Pancreas (tissue), 10 donors: ENCODE data around the gene PRSS22. TPM values are rescaled to one million over a fixed set of nuclear protein-coding genes. Genes with fewer than 3 reads are reported as not detected.

Experiments
- ATAC-seq, 4 donors: fragments of 200-7000 bp; cut with Tn5 transposase; one replicate each; pipeline versions ENCODE4 v1.8.0 to v1.9.1; 2020; ENCODE audit warnings: mild to moderate bottlenecking in 4 of 4, moderate library complexity in 4 of 4
- DNase-seq, 6 donors: peaks; one replicate each; pipeline ENCODE4 v3.0.0-alpha.2; 2020
- FAIRE-seq: peaks from 2 replicates; lab custom pipeline; 2012; peaks lifted over from hg19 to GRCh38; lab: Jason Lieb, UNC
- H3K27ac ChIP-seq, 4 donors: fragments of 200-600 bp; sonication (generic); 1 replicate in 3 of 4; 2 replicates in 1 of 4; pipeline versions ENCODE4 v1.5.0 to v1.8.0; 2020
- H3K27me3 ChIP-seq, 4 donors: fragments of 200-600 bp; one replicate each; pipeline ENCODE4 v1.8.0; 2021
- H3K36me3 ChIP-seq, 3 donors: fragments of 200-600 bp; sonication (generic) in 1 of 3; one replicate each; pipeline versions ENCODE4 v1.5.0 to v1.8.0; 2020 to 2021
- H3K4me1 ChIP-seq, 3 donors: fragments of 200-600 bp; one replicate each; pipeline ENCODE4 v1.8.0; 2021
- H3K4me3 ChIP-seq, 4 donors: fragments of 200-600 bp; sonication (generic) in 2 of 4; one replicate each; pipeline versions ENCODE4 v1.5.0 to v1.8.0; 2020 to 2021
- H3K9me3 ChIP-seq, 4 donors: fragments of 200-600 bp; one replicate each; pipeline ENCODE4 v1.8.0; 2021
- WGBS, 2 donors: extraction: QIAGEN DNeasy Blood & Tissue Kit; methylation state at CpG; one replicate each; pipeline ENCODE4 v1.1.7; 2013; 5-methylcytosine and 5-hydroxymethylcytosine counted together
- intact Hi-C, 3 donors: fragments of 100-400 bp; cut with DNase I; formaldehyde crosslinking; loops; one replicate each; pipeline versions ENCODE4 v1.11.1 to v1.14.2; 2022
- polyA plus RNA-seq, 2 donors: library from polyadenylated mRNA; stranded (reverse); fragments of 200-250 nt; gene quantifications; one replicate each; pipeline ENCODE4 v1.2.3, GENCODE V29; 2013
- total RNA-seq, 6 donors: library from RNA; stranded (reverse); fragmentation: NEBNext Ultra II Directional in 4 of 6; extraction: Animal tissue kit (Norgen Biotek cat#: 25700) in 4 of 6; gene quantifications; one replicate each; pipeline versions ENCODE4 v1.2.1 to v1.2.4, GENCODE V29; 2021 to 2023
- TF ChIP-seq, protein P1 (sequence below), 4 donors: fragments of 200-600 bp; sonication (generic) in 3 of 4; IDR thresholded peaks; one replicate each; pipeline versions ENCODE4 v1.5.0 to v1.8.0; 2021; ENCODE audit warnings: antibody characterized with exemption in 4 of 4
- donor health status: healthy with polysubstance abuse.
- donor health status: DM: no; HTN: no; CAD: no; lungs with moderate emphysema.
- donor health status: DM: no; HTN: no; CAD: no.
- donor health status: control.
- donor health status: control.
- donor health status: Bipolar disorder and iron deficiency.
- donor health status: DM: yes; HTN: yes; CAD: no.
- donor health status: DM: no; HTN: no; CAD: no.
- donor health status: DM: no; HTN: no; CAD: no.
- donor health status: DM: yes; HTN: yes; CAD: no.

The PRSS22 gene
- total and polyA plus RNA-seq, 8 donors, result 8.4 to 59.5 (median 16.9) TPM

DNA sequence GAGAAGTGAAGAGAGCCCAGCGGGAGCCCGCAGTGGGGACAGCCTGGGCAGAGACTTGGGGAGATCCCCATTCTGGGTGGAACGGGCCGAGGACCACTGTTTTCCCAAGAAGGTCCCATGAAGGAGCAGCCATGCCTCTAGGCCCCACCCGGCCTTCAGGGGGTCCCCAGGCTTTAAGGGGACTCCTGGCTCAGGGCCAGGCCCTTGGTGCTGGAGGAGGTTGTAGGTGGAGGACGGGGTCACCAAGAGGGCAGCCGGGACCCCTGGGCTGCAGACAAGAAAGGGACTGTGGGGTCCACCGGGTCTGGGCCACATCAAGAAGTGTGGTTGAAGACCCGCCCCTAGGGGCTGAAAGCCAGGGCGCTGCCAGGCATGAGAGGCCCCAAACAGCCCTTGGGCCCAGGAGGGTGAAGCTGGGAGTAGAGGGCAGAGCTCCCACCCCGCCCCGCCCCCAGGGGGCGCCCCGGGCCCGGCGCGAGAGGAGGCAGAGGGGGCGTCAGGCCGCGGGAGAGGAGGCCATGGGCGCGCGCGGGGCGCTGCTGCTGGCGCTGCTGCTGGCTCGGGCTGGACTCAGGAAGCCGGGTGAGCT is 41.1 kb downstream of the PRSS22 start, which contains the start of gene PRSS21:
TSS of gene PRSS21 (plus strand) at position 487 of the 589 bp plus-strand sequence. CDS start at position 519, 32 bp downstream.
- no peak within 1 kb of the TSS for H3K4me3 ChIP-seq

DNA sequence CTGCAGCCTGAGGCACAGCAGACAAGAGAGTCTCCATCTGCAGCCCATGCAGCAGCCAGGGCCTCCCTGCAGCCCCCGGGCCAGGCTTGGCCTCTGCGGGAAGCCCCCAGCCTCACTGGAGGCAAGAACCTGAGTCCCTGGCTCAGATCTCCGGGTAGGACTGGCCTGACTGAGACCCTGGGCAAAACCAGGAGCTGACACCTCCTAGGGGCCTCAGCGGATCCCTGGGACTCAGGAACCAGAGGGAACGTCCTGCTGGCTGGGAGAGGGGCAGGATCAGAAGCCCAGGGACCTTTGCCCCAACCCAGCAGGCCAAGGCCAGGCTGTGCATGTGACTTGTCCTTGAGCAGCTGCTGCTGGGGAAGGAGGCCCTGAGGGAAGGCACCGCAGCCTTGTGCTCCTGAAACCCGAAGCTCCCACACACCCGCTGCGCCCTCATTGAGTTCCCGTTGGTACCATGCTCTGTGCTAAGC is 42.6 kb downstream of the PRSS22 start:
- intact Hi-C loops, result no loop called here
- no peaks in the 10 kb centered on the region for H3K27me3 ChIP-seq
- 60 to 63% methylated on average over 10 of the region's 10 CpGs for WGBS, 2 donors

More for the DNA sequence above, 41.1 kb downstream of the PRSS22 start, which contains the start of gene PRSS21:
- Histone ChIP-seq H3K4me1 (no peaks in the 10 kb centered on the region), H3K27ac (no peak within 1 kb of the TSS), H3K27me3 (no peaks in the 10 kb centered on the region), H3K9me3 (no peaks in the 10 kb centered on the region), H3K36me3 (no peaks in the 10 kb centered on the region)
- DNase-seq, result peak in 1 of 6 donors; percentile 61
- intact Hi-C loops, result no loop called here
- no peak for FAIRE-seq
- TF ChIP-seq, protein P1, sequence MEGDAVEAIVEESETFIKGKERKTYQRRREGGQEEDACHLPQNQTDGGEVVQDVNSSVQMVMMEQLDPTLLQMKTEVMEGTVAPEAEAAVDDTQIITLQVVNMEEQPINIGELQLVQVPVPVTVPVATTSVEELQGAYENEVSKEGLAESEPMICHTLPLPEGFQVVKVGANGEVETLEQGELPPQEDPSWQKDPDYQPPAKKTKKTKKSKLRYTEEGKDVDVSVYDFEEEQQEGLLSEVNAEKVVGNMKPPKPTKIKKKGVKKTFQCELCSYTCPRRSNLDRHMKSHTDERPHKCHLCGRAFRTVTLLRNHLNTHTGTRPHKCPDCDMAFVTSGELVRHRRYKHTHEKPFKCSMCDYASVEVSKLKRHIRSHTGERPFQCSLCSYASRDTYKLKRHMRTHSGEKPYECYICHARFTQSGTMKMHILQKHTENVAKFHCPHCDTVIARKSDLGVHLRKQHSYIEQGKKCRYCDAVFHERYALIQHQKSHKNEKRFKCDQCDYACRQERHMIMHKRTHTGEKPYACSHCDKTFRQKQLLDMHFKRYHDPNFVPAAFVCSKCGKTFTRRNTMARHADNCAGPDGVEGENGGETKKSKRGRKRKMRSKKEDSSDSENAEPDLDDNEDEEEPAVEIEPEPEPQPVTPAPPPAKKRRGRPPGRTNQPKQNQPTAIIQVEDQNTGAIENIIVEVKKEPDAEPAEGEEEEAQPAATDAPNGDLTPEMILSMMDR (IDR thresholded peaks at IDR 0.05), result peak in 1 of 4 donors; percentile 11
- WGBS, 2 donors, result 51 to 72% methylated on average over 14 to 28 of the region's 28 CpGs
- peak; percentile 16 to 61 (median 44) for ATAC-seq

DNA sequence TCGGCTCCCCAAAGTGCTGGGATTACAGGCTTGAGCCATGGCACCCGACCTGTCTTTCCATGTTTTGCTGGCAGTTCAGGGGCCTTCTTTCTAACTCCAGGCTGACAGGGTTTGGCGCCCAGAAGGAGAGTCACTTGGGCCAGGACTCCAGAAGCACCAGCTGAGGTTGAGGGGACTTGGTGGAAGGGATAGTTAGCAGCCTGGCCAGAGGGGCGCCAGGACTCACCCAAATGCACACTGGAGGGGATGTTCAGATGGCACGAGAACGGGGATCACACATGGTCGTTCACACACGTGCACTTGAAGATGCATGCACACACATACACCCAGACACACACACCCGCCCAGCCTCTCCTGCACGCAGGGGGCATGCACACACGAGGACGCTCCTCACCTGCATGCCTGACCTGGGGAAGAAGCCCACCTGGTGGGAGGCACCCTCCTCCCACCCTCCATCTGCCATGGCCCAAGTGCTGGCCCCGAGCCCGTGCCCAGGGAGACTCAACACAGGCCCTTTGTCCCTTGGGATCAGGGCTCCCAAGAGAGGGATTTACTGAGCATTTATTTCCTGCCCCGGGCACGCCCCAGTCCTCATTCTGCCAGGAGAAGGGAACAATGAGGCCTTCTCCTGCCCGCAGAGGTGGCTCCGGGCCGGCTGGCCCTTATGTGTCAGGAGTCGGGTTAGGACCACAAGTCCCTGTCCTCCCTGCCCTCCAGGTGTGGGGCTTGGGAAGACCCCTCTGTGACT is 43.2 kb downstream of the PRSS22 start:
- Histone ChIP-seq H3K4me1 (no peaks in the 10 kb centered on the region), H3K27ac (no peak overlapping the region), H3K27me3 (no peaks in the 10 kb centered on the region), H3K36me3 (no peaks in the 10 kb centered on the region), H3K4me3 (no peak overlapping the region), H3K9me3 (no peaks in the 10 kb centered on the region)
- intact Hi-C loops, result no loop called here
- no peak for FAIRE-seq
- peak in 1 of 6 donors; percentile 43 for DNase-seq
- 68 to 85% methylated on average over 20 of the region's 20 CpGs for WGBS, 2 donors
- TF ChIP-seq, protein P1 (IDR thresholded peaks at IDR 0.05), result no peak
- no peak for ATAC-seq

More for the DNA sequence above, 42.6 kb downstream of the PRSS22 start:
- H3K27ac ChIP-seq, result no peak overlapping the region
- H3K9me3 ChIP-seq, result no peaks in the 10 kb centered on the region
- TF ChIP-seq, protein P1 (IDR thresholded peaks at IDR 0.05), result no peak
- no peaks in the 10 kb centered on the region for H3K4me1 ChIP-seq
- H3K4me3 ChIP-seq, result no peak overlapping the region
- DNase-seq (peak in 1 of 6 donors; percentile 43), ATAC-seq (no peak), FAIRE-seq (no peak)
- H3K36me3 ChIP-seq, result no peaks in the 10 kb centered on the region

DNA sequence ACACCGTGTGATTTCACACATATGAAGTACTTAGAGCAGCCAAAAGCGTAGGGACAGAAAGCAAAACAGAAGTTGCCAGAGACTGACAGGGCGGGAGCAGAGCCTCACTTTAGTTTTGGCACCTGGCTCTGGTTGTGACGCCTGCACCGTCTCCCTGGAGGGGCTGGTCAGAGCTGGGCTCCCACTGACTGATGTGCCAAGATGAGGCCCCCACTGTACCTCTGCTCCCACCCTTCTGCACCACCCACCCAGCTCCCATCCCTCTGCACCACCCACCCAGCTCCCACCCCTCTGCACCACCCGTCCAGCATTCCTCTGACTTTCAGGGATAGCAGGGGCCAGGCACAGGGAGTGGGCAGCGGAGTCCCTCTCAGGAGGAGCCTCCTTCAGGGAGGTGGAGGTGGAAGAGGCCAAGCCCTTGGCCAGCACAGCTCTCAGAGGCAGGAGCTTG is 44.2 kb downstream of the PRSS22 start:
- no peak for FAIRE-seq
- no peak for ATAC-seq
- Histone ChIP-seq H3K27me3 (no peaks in the 10 kb centered on the region), H3K27ac (no peak overlapping the region), H3K4me3 (no peak overlapping the region), H3K36me3 (no peaks in the 10 kb centered on the region), H3K4me1 (no peaks in the 10 kb centered on the region), H3K9me3 (no peaks in the 10 kb centered on the region)
- DNase-seq, result peak in 1 of 6 donors; percentile 43
- TF ChIP-seq, protein P1 (IDR thresholded peaks at IDR 0.05), result no peak
- WGBS, 2 donors, result 64 to 78% methylated on average over 7 of the region's 7 CpGs
- intact Hi-C loops, result no loop called here
